PC-3 (cell line): ENCODE measurements around the gene APBA2. TPM values are rescaled to one million over a fixed set of nuclear protein-coding genes. Genes with fewer than 3 reads are reported as not detected.

Experiments used
- ATAC-seq: fragments of 200-7000 bp; cut with Tn5 transposase; 2 replicates; pipeline ENCODE4 v1.9.1; 2020; ENCODE audit warnings: mild to moderate bottlenecking, moderate library complexity
- BruUV-seq: library from RNA; stranded (reverse); fragments of 400-500 nt; replicated peaks from 2 replicates; lab custom pipeline; 2021; lab: Mats Ljungman, UMichigan
- CTCF ChIA-PET: fragments of 300-600 bp; sonication (Branson Sonifier 250); formaldehyde crosslinking; loops from one replicate; lab custom pipeline; 2022; ENCODE audit warnings: antibody characterized with exemption; lab: Charles Lee
- POLR2A ChIA-PET: fragments of 300-600 bp; sonication (Branson Sonifier 250); formaldehyde crosslinking; loops from one replicate; lab custom pipeline; 2022; ENCODE audit warnings: antibody characterized with exemption; ENCODE audit not compliant: unreplicated experiment; lab: Charles Lee
- DNase-seq: peaks from one replicate; pipeline ENCODE4 v3.0.0-alpha.2; 2015
- H2AFZ ChIP-seq: fragments of 300-600 bp; sonication (generic); 2 replicates; pipeline ENCODE4 v1.6.0; 2016; ENCODE audit warnings: antibody characterized with exemption, low read length
- H3F3A ChIP-seq: fragments of 300-600 bp; sonication (generic); one replicate; pipeline ENCODE4 v1.6.0; 2017; ENCODE audit warnings: antibody characterized with exemption, low read length, control low read depth, mild to moderate bottlenecking; ENCODE audit not compliant: unreplicated experiment
- H3K27ac ChIP-seq: fragments of 300-600 bp; sonication (generic); 2 replicates; pipeline ENCODE4 v1.5.1; 2016; ENCODE audit warnings: mild to moderate bottlenecking, low read length
- H3K27me3 ChIP-seq: fragments of 300-600 bp; sonication (generic); 2 replicates; pipeline ENCODE4 v1.6.1; 2016; ENCODE audit warnings: low read length, mixed read lengths
- H3K36me3 ChIP-seq: fragments of 300-600 bp; sonication (generic); 2 replicates; pipeline ENCODE4 v1.6.1; 2016; ENCODE audit warnings: low read depth, mixed run types, low read length, mixed read lengths
- H3K4me1 ChIP-seq: fragments of 300-600 bp; sonication (generic); 2 replicates; pipeline ENCODE4 v1.5.1; 2016; ENCODE audit warnings: low read length; ENCODE audit not compliant: insufficient read depth
- H3K4me2 ChIP-seq: fragments of 300-600 bp; sonication (generic); 2 replicates; pipeline ENCODE4 v1.6.0; 2016; ENCODE audit warnings: low read length
- H3K4me3 ChIP-seq: fragments of 300-600 bp; sonication (generic); 2 replicates; pipeline ENCODE4 v1.5.1; 2016; ENCODE audit warnings: mild to moderate bottlenecking, low read length, mixed read lengths
- H3K79me2 ChIP-seq: fragments of 300-600 bp; sonication (generic); 2 replicates; pipeline ENCODE4 v1.6.1; 2017; ENCODE audit warnings: low read length, mixed read lengths
- H3K9ac ChIP-seq: fragments of 300-600 bp; sonication (generic); 2 replicates; pipeline ENCODE4 v1.6.0; 2016; ENCODE audit warnings: mild to moderate bottlenecking, low read length
- H3K9me2 ChIP-seq: fragments of 300-600 bp; sonication (generic); replicated peaks from 2 replicates; pipeline ENCODE4 v1.6.1; 2016; ENCODE audit warnings: mixed run types, low read length, mixed read lengths
- H3K9me3 ChIP-seq: fragments of 300-600 bp; sonication (generic); 2 replicates; pipeline ENCODE4 v1.6.1; 2016; ENCODE audit warnings: low read length, mixed read lengths
- H4K20me1 ChIP-seq: fragments of 300-600 bp; sonication (generic); 2 replicates; pipeline ENCODE4 v1.6.1; 2016; ENCODE audit warnings: low read length, mixed read lengths
- CTCF ChIP-seq: fragments of 300-600 bp; sonication (generic); conservative IDR thresholded peaks from 2 replicates; pipeline ENCODE4 v1.5.1; 2017; ENCODE audit warnings: antibody characterized with exemption, low read depth, mild to moderate bottlenecking, low read length
- EZH2 ChIP-seq: fragments of 300-600 bp; sonication (generic); IDR thresholded peaks from one replicate; pipeline ENCODE4 v1.6.1; 2017; ENCODE audit warnings: antibody characterized with exemption, mild to moderate bottlenecking, low read length; ENCODE audit not compliant: unreplicated experiment
- EZH2phosphoT487 ChIP-seq: fragments of 300-600 bp; sonication (generic); IDR thresholded peaks from 2 replicates; pipeline ENCODE4 v1.6.1; 2018; ENCODE audit warnings: mild to moderate bottlenecking, antibody characterized with exemption, low read length, borderline replicate concordance
- intact Hi-C: fragments of 100-400 bp; cut with micrococcal nuclease; formaldehyde crosslinking; loops from 2 replicates; pipeline ENCODE4 v1.9.0; 2023
- total RNA-seq: library from RNA; depleted of rRNA; stranded (reverse); fragments of >200 nt; gene quantifications from 2 replicates; pipeline ENCODE4 v1.2.3, GENCODE V29; 2014

The APBA2 gene
- total RNA-seq, 1 experiment from 2014 or later, result 61.7 TPM

- ChIA-PET CTCF (no interaction called here), POLR2A (no interaction called here)
- Histone ChIP-seq H3K9me2 (no peaks in the 10 kb centered on the region), H2AFZ (0 out of 2 replicates have a peak overlapping the region, but pooled peaks have one; percentile 63), H3K9ac (no peak overlapping the region), H3K4me1 (peaks cover 33% of the 10 kb centered on the region), H3K4me2 (peak overlapping the region; percentile 95), H3K27ac (no peak overlapping the region), H4K20me1 (no peaks in the 10 kb centered on the region), H3K4me3 (peak overlapping the region; percentile 75), H3K9me3 (no peaks in the 10 kb centered on the region), H3K36me3 (no peaks in the 10 kb centered on the region), H3K27me3 (no peaks in the 10 kb centered on the region), H3K79me2 (peaks cover 56% of the 10 kb centered on the region), H3F3A (no peaks in the 10 kb centered on the region)
- DNase-seq (peak; percentile 17), ATAC-seq (peak; percentile 20; the same call in 1 of the 2 replicates)
- no TSS peak for BruUV-seq
- no peak for TF ChIP-seq EZH2
- no peak for TF ChIP-seq CTCF
- TF ChIP-seq EZH2phosphoT487, result no peak
- intact Hi-C loops, result no loop called here
Measured at GRCh38 chr15:28887339-28888174, 1.8 kb downstream of the APBA2 start.

DNA sequence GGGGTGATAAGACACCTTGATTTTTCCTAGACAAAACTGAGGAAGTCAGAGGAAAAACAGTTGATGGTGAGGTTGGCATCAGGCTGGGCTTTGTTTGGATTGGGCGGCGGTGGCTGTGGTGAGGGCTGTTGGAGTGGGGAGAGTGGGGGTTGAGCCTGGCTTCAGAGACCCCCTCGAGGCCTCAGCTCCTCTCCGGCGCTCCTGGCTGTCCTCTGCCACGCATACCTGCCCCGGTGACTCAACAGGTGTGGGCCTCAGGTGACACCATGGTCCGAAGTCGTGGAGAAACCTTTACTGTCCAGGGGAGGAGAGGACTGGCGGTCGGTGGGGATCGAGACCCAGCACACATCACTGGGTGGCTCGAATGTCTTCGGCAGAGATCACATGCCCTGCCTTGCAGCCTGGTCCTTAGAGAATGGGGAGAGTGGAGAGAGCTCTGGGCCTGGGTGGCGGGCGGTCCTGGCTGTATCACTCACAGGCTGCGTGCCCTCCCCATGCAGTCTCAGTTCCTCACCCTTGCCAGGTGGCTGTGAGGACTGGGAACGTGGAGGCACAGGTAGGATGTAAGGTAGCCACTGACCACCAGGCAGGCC lies 2.6 kb downstream of the APBA2 start:
- TF ChIP-seq EZH2, result no peak
- TF ChIP-seq CTCF, result no peak
- TF ChIP-seq EZH2phosphoT487, result no peak
- Histone ChIP-seq H3K27me3 (no peaks in the 10 kb centered on the region), H2AFZ (no peak overlapping the region), H3K27ac (no peak overlapping the region), H3F3A (no peaks in the 10 kb centered on the region), H3K4me1 (peaks cover 33% of the 10 kb centered on the region), H3K9me3 (no peaks in the 10 kb centered on the region), H3K4me3 (no peak overlapping the region), H3K9ac (no peak overlapping the region), H4K20me1 (no peaks in the 10 kb centered on the region), H3K36me3 (no peaks in the 10 kb centered on the region), H3K4me2 (peak overlapping the region; percentile 95), H3K9me2 (no peaks in the 10 kb centered on the region), H3K79me2 (peaks cover 64% of the 10 kb centered on the region)
- CTCF ChIA-PET, result no interaction called here
- intact Hi-C loops, result no loop called here
- ATAC-seq (no peak), DNase-seq (no peak)
- BruUV-seq, result no TSS peak
- POLR2A ChIA-PET, result no interaction called here
